HG03469 (cell line): ENCODE data around the gene NR1H3.
A peak's percentile ranks its signal among the peaks of the same experiment; 100 is the strongest.
"Not testable (repeated sequence)": the region's sequence is repeated elsewhere in the genome, so short reads cannot be mapped to it uniquely, and the experiment has no call there.

Source experiments
- ATAC-seq: cut with Tn5 transposase; IDR thresholded peaks from one replicate; pipeline ENCODE4 v1.9.1; 2021; ENCODE audit warnings: mild to moderate bottlenecking, moderate library complexity, moderate number of reproducible peaks; ENCODE audit not compliant: unreplicated experiment

The NR1H3 gene

GRCh38 chr11:47302853-47303252, 45.1 kb downstream of the NR1H3 start:
- ATAC-seq: no peak

- ATAC-seq: no peak
Measured at GRCh38 chr11:47305734-47306483, 48.1 kb downstream of the NR1H3 start.

- no peak for ATAC-seq
Measured at GRCh38 chr11:47306484-47306844, 48.7 kb downstream of the NR1H3 start.

- ATAC-seq: no peak
Measured at GRCh38 chr11:47308050-47308823, 50.4 kb downstream of the NR1H3 start.

GRCh38 chr11:47314992-47315391, 57.2 kb downstream of the NR1H3 start:
- ATAC-seq: no peak

- not testable (repeated sequence) for ATAC-seq
Measured at GRCh38 chr11:47316501-47316900, 58.7 kb downstream of the NR1H3 start.

GRCh38 chr11:47317064-47317828, 59.5 kb downstream of the NR1H3 start:
- ATAC-seq: peak; percentile 76

GRCh38 chr11:47318166-47318565, 60.4 kb downstream of the NR1H3 start:
- no peak for ATAC-seq
